Epithelial cell of proximal tubule (primary cell): ENCODE measurements around the gene JOSD2. TPM values are rescaled to one million over a fixed set of nuclear protein-coding genes. Genes with fewer than 3 reads are reported as not detected.

Experiments
- DNase-seq: peaks from one replicate; pipeline ENCODE4 v3.0.0-alpha.2; 2011; ENCODE audit warnings: low read depth
- H3K4me3 ChIP-seq: 2 replicates; pipeline ENCODE4 v1.5.1; 2011; ENCODE audit warnings: low read depth, mild to moderate bottlenecking, low read length
- total RNA-seq: library from RNA; depleted of rRNA; stranded (reverse); fragments of >200 nt; gene quantifications from 2 replicates; pipeline ENCODE4 v1.2.3, GENCODE V29; 2015
- TF ChIP-seq, protein P1 (sequence below): conservative IDR thresholded peaks from 2 replicates; pipeline ENCODE4 v1.5.1; 2012; ENCODE audit warnings: low read depth, mild to moderate bottlenecking, low read length

Gene JOSD2
- total RNA-seq, 1 donor from 2014 or later = 16.1 TPM

DNA sequence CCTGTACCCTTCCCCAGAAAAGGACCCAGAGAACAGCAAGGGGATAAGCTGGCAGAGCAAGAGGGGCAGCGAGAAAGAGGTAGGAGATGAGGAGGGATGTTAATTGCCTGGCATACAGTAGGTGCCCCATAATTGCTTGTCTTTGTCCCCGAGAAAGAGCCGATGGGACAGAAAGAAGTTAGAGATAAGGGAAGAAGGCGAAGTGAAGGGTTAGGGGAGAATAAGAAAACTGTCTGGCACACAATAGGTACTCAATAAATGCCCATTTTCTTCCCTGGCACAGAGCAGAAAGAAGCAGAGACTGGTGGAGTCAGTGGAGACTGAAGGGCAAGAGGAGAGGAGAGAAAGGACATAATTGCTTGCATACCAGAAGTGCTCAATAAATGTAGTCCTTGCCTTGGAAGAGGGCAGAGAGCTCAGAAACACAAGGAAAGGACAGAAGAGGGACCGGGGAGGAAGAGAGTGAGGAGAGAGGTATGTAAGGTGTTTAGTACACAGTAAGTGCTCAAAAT, 15.9 kb downstream of the JOSD2 start:
- no peak overlapping the region for H3K4me3 ChIP-seq

DNA sequence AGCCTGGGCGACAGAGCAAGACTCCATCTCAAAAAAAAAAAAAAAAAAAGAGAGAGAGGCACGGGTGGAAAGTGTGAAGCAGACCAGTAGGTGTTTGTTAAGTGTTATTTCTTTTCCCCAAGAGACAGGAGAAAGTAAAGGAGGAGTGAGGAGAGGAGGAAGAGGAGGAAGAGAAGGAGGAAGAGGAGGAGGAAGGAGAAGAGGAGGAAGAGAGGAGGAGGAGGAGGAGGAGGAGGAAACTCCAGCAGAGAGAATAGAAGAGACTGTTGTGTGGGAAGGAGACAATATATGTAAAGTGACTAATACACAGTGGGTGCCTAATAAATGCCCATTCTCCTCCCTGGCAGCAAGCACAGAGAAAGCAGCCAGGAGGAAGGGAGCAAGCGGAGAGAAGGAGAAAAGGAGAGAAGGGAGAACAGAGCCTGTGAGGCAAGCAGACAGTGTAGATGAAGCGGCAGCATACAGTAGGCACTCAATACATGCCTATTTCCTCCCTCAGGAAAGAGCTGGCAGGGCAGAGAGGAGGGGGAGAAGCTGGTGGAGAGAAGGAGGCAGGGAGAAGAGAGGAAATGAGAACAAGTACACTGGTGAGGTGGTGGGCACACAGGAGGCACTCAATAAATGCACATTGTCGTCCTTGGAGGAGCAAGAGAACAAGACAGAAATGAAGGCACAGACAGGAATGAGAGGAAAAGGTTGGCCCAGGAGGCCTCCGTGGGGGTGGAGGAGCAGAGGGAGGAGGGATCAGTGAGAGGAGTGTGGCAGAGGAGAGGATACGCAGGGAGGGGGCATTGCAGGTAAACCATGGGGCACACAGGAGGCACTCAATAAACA, 16.6 kb downstream of the JOSD2 start:
- TF ChIP-seq, protein P1, sequence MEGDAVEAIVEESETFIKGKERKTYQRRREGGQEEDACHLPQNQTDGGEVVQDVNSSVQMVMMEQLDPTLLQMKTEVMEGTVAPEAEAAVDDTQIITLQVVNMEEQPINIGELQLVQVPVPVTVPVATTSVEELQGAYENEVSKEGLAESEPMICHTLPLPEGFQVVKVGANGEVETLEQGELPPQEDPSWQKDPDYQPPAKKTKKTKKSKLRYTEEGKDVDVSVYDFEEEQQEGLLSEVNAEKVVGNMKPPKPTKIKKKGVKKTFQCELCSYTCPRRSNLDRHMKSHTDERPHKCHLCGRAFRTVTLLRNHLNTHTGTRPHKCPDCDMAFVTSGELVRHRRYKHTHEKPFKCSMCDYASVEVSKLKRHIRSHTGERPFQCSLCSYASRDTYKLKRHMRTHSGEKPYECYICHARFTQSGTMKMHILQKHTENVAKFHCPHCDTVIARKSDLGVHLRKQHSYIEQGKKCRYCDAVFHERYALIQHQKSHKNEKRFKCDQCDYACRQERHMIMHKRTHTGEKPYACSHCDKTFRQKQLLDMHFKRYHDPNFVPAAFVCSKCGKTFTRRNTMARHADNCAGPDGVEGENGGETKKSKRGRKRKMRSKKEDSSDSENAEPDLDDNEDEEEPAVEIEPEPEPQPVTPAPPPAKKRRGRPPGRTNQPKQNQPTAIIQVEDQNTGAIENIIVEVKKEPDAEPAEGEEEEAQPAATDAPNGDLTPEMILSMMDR = no peak
- no peak for DNase-seq
- H3K4me3 ChIP-seq = no peak overlapping the region

More for the DNA sequence above, 15.9 kb downstream of the JOSD2 start:
- TF ChIP-seq, protein P1 = no peak
- DNase-seq = no peak

DNA sequence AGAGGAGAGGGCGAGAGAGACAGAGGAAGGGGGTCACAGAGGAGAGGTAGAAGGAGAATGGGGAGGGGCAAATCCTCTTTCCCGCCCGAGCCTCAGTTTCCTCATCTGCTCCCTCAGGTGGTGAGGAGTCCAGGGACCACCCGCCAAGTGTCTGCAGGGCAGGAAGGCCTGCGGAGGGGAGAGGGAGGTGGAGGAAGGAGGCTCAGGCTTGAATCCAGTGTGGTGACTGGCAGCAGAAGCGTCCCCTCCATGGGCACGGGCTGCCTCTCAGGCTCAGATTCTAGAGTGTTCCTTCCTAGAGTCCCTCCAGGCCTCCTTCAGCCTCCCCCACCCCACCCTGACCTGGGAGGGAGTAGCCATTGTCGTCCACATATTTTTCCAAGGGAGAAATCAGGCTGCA, 17.8 kb downstream of the JOSD2 start:
- DNase-seq = no peak
- no peak overlapping the region for H3K4me3 ChIP-seq
- TF ChIP-seq, protein P1 = no peak

DNA sequence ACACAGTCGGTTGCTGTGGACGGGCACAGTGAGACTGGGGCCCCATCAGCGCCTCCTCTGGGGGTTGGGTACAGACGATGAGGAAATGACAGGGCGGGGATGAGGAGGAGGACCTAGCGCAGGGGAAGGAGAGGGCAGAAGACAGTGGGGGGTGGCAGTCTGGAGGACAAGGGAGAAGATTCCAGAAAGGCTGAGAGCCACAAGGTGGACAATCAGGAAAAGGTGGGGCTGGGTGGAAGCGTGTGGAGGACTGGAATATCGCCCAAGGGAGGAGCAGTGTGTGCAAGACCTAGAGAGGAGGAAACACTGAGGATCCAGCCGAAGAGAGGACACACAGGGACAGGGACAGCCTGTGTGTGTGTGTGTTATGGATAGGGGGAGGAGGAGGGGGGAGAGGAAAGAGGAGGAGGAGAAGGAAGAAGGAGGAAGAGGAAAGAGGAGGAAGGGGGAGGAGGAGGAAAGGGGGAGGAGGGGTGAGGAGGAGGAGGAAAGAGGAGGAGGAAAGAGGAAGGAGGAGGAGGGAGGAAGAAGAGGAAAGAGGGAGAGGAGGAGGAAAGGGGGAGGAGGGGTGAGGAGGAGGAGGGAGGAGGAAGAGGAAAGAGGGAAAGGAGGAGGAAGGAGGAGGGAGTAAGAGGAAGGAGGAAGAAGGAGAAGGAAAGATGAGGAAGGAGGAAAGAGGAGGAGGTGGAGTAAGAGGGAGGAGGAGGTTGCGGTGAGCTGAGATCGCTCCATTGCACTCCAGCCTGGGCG, 18.5 kb downstream of the JOSD2 start:
- DNase-seq = no peak
- no peak overlapping the region for H3K4me3 ChIP-seq
- TF ChIP-seq, protein P1 = no peak

DNA sequence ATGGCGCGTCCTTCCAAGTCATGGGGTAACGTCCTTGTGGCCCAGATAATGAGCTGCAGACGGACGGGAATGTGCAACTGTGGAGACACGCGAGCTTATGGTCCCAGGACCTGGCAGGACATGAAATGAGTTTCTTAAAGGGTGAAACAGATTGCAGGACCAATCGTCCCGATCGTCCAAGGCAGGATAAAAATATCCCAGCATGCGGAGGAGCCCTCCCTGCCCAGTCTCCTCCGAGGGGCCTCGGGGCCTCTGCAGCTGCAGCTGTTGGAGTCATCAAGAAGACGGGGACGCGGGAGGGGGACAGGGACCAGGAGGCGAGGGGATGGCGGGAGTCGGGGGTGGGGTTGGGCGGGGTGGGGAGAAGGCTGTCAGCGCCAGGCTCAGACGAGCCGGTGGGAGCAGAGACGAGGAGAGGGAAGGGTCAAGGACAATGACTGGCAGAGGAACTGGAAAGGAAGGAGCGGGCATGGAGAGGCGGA, 20.0 kb downstream of the JOSD2 start:
- DNase-seq = no peak
- TF ChIP-seq, protein P1 = no peak
- no peak overlapping the region for H3K4me3 ChIP-seq

DNA sequence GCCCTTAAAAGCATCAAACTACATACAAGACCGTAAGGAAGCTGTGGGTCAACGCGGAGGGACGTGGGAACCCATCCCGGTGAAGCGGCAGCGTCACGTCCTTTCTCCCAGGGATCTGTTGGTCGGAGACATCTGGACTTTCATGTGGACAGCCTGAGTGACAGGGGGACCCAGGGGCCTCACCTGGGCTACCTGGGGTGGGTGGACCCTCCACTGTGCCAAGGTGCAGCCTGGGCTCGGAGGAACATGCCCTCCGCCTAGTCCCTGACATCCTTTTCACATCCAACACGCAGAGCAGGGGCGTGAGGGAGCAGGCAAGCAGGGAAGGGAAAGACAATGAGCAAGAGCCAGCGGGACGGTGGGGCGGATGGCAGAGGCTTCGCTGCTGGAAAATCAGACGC, 20.6 kb downstream of the JOSD2 start:
- H3K4me3 ChIP-seq = no peak overlapping the region
- TF ChIP-seq, protein P1 = no peak
- no peak for DNase-seq
